ENCODE measurements around the gene AK3. TPM values are rescaled to one million over a fixed set of nuclear protein-coding genes. Genes with fewer than 3 reads are reported as not detected.
A peak's percentile ranks its signal among the peaks of the same experiment; 100 is the strongest.

Gene AK3
- total RNA-seq, 1 donor from 2014 or later, result 73.6 TPM

- no peaks in the 10 kb centered on the region for H3K9me3 Mint-ChIP-seq (ENCODE audit: low read depth)
- no peak for TF ChIP-seq CTCF (IDR thresholded peaks at IDR 0.05; ENCODE audit: unreplicated experiment)
- no peak overlapping the region for H3K27ac Mint-ChIP-seq
- no peaks in the 10 kb centered on the region for H3K36me3 Mint-ChIP-seq (ENCODE audit: insufficient read depth)
- DNase-seq (ENCODE audit: low spot score, unreplicated experiment), result no peak
- no peak overlapping the region for H3K4me3 Mint-ChIP-seq (ENCODE audit: low read depth)
- H3K4me1 Mint-ChIP-seq (ENCODE audit: low read depth), result no peaks in the 10 kb centered on the region
- H3K27me3 Mint-ChIP-seq, result no peaks in the 10 kb centered on the region
Observed at GRCh38 chr9:4768681-4769080, 27.7 kb upstream of the AK3 start.

DNA sequence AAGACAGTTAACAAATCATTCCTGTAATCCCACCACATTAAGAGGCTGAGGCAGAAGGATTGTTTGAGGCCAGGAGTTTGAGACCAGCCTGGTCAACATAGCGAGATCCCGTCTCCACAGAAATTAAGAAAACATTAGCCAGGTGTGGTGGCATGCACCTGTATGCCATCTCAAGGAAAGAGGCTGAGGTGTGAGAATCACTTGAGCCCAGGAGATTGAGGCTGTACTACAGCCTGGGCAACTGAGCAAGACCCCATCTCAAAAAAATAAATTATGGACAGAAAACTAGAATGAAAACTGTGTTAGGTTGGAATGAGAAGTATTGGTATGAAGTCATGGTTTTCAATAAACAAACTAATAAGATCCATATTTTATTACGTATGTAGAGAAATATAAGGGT lies 23.0 kb upstream of the AK3 start:
- H3K27ac Mint-ChIP-seq, result no peak overlapping the region
- DNase-seq (ENCODE audit: low spot score, unreplicated experiment), result no peak
- no peak overlapping the region for H3K4me3 Mint-ChIP-seq (ENCODE audit: low read depth)
- no peaks in the 10 kb centered on the region for H3K9me3 Mint-ChIP-seq (ENCODE audit: low read depth)
- no peaks in the 10 kb centered on the region for H3K36me3 Mint-ChIP-seq (ENCODE audit: insufficient read depth)
- H3K4me1 Mint-ChIP-seq (ENCODE audit: low read depth), result peaks cover 4% of the 10 kb centered on the region
- peaks cover 4% of the 10 kb centered on the region for H3K27me3 Mint-ChIP-seq
- no peak for TF ChIP-seq CTCF (IDR thresholded peaks at IDR 0.05; ENCODE audit: unreplicated experiment)

DNA sequence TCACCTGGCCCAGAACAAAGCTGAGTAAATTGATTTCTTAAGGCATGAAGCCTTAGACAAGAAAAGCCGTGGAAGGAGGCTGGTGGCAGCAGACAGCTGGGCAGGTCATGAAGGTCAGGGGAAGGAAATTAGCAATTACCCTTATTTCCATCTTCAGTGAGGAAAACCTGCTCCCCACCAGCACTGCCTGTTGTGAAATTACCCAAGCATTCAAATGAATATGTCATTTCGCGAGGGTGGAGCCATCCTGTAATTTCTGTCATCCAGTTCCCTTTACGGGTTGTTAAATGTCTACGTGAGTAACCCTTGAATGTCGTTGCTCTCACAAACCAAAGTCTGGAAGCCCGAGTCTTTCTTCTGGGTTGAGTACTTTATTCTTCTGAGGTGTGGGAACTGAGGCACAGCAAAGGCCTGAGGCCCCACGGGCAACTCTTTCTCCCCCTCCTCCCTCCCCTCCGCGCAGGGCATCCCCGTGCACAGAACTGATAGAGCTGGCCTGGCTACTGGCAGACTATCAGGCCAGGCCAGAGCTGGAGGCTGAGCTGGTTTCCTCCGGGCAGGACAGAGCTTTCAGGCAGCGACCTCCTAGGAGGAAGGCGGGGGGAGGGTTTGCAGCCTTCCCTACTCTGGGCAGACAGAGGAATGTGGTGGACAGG lies 22.0 kb upstream of the AK3 start:
- H3K4me3 Mint-ChIP-seq (ENCODE audit: low read depth), result peak overlapping the region; percentile 3
- peaks cover 4% of the 10 kb centered on the region for H3K4me1 Mint-ChIP-seq (ENCODE audit: low read depth)

GRCh38 chr9:4762108-4762885 lies 21.3 kb upstream of the AK3 start:
- peak; percentile 62 for DNase-seq (ENCODE audit: low spot score, unreplicated experiment)
- H3K27me3 Mint-ChIP-seq, result peaks cover 4% of the 10 kb centered on the region
- H3K36me3 Mint-ChIP-seq (ENCODE audit: insufficient read depth), result no peaks in the 10 kb centered on the region
- H3K4me1 Mint-ChIP-seq (ENCODE audit: low read depth), result peaks cover 7% of the 10 kb centered on the region
- peak overlapping the region; percentile 3 for H3K4me3 Mint-ChIP-seq (ENCODE audit: low read depth)
- TF ChIP-seq CTCF (IDR thresholded peaks at IDR 0.05; ENCODE audit: unreplicated experiment), result peak; percentile 87
- no peak overlapping the region for H3K27ac Mint-ChIP-seq
- no peaks in the 10 kb centered on the region for H3K9me3 Mint-ChIP-seq (ENCODE audit: low read depth)

More for the DNA sequence above, 22.0 kb upstream of the AK3 start:
- H3K27ac Mint-ChIP-seq, result no peak overlapping the region
- H3K27me3 Mint-ChIP-seq, result peaks cover 4% of the 10 kb centered on the region
- TF ChIP-seq CTCF (IDR thresholded peaks at IDR 0.05; ENCODE audit: unreplicated experiment), result no peak
- H3K36me3 Mint-ChIP-seq (ENCODE audit: insufficient read depth), result no peaks in the 10 kb centered on the region
- no peak for DNase-seq (ENCODE audit: low spot score, unreplicated experiment)
- H3K9me3 Mint-ChIP-seq (ENCODE audit: low read depth), result no peaks in the 10 kb centered on the region

DNA sequence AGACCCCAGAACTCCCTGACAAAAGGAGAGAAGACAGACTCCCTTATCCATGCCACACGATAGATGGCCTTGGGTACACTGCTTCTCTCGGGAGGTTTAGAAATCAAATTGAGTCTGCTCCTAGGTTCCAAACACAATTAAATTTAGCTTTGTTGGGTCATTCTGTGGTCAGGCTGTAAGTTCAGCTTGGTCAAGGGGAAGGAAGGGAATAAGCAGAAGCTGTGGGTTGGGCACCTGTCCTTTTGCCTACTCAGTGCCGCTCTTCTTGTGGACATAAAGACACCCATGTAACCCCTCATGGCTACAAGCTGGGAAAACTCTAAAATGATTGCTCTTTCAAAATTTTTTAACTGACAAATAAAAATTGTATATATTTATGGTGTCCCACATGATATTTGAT lies 19.1 kb upstream of the AK3 start:
- no peak for TF ChIP-seq CTCF (IDR thresholded peaks at IDR 0.05; ENCODE audit: unreplicated experiment)
- Mint-ChIP-seq H3K27ac (no peak overlapping the region), H3K27me3 (peaks cover 4% of the 10 kb centered on the region), H3K36me3 (ENCODE audit: insufficient read depth) (no peaks in the 10 kb centered on the region), H3K9me3 (ENCODE audit: low read depth) (no peaks in the 10 kb centered on the region), H3K4me1 (ENCODE audit: low read depth) (peaks cover 18% of the 10 kb centered on the region), H3K4me3 (ENCODE audit: low read depth) (no peak overlapping the region)
- no peak for DNase-seq (ENCODE audit: low spot score, unreplicated experiment)

All from progenitor cell of endocrine pancreas (in vitro differentiated cells).